Subcutaneous adipose tissue (tissue), 4 donors: ENCODE results near the gene CLCN7. TPM values are rescaled to one million over a fixed set of nuclear protein-coding genes. Genes with fewer than 3 reads are reported as not detected.

ENCODE experiments used
- total RNA-seq, 4 donors: library from RNA; depleted of rRNA; stranded (reverse); fragments of >200 nt; gene quantifications; one replicate each; pipeline ENCODE4 v1.1.0, GENCODE V29; 2016
- TF ChIP-seq, protein P1 (sequence below): fragments of 450-650 bp; IDR thresholded peaks from one replicate; pipeline ENCODE4 v1.5.1; 2016; ENCODE audit warnings: low read depth, mild to moderate bottlenecking, control low read depth, antibody characterized with exemption, moderate library complexity

The CLCN7 gene
- total RNA-seq, 4 donors from 2014 or later = 44.9 to 73.3 (median 56.6) TPM

GRCh38 chr16:1471569-1472194 is 3.1 kb downstream of the CLCN7 start:
- TF ChIP-seq, protein P1, sequence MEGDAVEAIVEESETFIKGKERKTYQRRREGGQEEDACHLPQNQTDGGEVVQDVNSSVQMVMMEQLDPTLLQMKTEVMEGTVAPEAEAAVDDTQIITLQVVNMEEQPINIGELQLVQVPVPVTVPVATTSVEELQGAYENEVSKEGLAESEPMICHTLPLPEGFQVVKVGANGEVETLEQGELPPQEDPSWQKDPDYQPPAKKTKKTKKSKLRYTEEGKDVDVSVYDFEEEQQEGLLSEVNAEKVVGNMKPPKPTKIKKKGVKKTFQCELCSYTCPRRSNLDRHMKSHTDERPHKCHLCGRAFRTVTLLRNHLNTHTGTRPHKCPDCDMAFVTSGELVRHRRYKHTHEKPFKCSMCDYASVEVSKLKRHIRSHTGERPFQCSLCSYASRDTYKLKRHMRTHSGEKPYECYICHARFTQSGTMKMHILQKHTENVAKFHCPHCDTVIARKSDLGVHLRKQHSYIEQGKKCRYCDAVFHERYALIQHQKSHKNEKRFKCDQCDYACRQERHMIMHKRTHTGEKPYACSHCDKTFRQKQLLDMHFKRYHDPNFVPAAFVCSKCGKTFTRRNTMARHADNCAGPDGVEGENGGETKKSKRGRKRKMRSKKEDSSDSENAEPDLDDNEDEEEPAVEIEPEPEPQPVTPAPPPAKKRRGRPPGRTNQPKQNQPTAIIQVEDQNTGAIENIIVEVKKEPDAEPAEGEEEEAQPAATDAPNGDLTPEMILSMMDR = no peak

GRCh38 chr16:1470481-1471251 is 4.2 kb downstream of the CLCN7 start:
- TF ChIP-seq, protein P1 = no peak

DNA sequence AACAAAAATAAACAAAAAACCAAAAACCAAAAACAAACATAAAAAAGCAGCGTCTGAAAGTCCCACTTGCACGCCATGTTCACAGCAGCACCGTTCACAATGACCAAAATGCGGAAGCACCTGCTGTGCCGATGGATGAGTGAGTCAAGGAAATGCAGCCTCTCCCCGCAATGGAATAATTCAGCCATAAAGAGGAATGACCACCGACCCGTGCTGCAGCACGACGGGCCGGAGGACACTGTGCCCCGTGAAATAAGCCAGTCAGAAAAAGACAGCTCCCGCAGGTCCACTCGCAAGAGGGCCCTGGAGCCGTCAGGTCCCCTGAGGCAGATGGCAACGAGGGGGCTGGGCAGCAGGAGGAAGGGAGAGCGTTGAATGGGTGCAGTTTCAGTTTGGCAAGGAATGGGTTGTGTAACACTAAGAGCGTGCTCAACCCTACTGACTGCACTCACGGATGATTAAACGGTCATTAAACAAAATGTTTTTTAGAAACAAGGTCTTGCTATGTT is 5.1 kb downstream of the CLCN7 start:
- TF ChIP-seq, protein P1 = no peak

DNA sequence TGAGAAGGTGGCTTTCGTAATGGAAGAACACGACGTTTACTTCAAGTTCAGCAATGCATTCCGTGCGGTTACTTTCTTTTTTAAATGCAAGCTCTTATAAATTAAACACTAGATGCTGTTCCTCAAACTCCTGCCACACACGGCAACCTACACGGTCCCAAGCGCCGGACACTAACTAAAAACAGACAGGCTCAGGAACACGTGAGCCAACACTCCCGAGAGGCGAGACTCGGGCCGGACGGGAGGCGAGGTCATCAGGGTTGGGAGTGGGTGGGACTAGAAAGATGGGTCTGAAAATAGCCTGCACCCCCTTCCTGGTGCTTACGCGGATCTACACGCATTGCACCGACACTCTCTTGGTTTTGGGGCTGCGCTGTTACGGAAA is 6.4 kb downstream of the CLCN7 start:
- TF ChIP-seq, protein P1 = no peak

- TF ChIP-seq, protein P1 = no peak
These were observed 7.8 kb downstream of the CLCN7 start for GRCh38 chr16:1466968-1467521.

DNA sequence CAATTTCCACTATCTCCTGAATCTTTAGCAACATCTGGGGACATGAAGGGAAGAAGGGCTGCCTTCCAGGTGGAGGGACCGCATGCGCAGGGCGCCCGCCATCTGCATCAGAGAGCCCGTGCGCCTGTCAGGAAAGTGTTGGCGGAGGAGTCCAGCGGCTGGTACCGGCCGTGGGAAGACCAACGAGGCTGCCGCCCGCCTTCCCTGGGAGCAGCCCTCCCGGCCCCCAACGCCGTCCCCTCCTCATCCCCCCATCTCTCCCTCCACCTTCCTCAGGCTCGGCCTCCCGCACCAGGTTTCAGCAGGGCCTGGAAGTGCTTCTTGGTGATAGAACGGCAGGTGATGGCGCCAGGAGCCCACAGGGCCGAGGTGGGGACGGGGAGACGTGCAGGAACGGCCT is 8.8 kb downstream of the CLCN7 start:
- TF ChIP-seq, protein P1 = no peak

DNA sequence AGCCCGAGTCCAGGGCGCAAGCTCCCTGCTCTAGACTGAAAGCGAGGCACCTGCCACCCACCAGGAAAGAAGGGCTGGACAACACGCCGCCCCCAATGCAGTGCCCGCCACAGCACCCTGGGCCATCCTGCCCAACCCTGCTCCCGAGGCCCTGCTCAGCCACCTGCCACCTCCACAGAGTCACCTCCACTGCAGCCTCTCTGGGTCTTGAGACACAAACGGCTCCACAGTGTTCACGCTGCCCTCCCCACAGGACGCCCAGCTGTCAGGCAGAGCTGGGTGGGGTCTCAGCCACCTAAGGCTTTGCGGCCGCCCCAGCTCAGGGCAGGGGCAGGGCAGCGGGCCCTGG is 9.3 kb downstream of the CLCN7 start:
- TF ChIP-seq, protein P1 = no peak
